Nucleus accumbens (tissue), 56 donors: ENCODE results near the gene FNDC11.
A peak's percentile ranks its signal among the peaks of the same experiment; 100 is the strongest.

Experiments used
- DNase-seq, 56 donors: peaks; one replicate each; lab custom pipeline; 2025; lab: John Stamatoyannopoulos, UW

Gene FNDC11

DNA sequence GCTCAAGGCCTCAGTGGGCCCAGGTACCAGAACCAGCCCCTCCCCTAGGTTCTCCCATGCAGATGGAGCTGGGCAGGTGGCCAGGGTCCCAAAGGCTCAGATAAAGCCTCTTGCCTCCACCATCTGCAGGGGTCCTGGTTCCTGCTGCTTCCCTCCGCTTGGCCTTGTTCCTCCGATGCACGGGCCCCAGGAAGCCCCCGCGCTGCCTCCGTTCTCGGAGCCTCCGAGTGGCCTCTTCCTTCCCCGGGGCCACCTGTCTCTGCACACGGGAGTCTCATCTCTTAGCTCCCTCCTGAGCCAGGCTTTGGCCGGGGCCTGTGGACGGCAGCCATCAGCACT lies 14.9 kb upstream of the FNDC11 start:
- no peak for DNase-seq

DNA sequence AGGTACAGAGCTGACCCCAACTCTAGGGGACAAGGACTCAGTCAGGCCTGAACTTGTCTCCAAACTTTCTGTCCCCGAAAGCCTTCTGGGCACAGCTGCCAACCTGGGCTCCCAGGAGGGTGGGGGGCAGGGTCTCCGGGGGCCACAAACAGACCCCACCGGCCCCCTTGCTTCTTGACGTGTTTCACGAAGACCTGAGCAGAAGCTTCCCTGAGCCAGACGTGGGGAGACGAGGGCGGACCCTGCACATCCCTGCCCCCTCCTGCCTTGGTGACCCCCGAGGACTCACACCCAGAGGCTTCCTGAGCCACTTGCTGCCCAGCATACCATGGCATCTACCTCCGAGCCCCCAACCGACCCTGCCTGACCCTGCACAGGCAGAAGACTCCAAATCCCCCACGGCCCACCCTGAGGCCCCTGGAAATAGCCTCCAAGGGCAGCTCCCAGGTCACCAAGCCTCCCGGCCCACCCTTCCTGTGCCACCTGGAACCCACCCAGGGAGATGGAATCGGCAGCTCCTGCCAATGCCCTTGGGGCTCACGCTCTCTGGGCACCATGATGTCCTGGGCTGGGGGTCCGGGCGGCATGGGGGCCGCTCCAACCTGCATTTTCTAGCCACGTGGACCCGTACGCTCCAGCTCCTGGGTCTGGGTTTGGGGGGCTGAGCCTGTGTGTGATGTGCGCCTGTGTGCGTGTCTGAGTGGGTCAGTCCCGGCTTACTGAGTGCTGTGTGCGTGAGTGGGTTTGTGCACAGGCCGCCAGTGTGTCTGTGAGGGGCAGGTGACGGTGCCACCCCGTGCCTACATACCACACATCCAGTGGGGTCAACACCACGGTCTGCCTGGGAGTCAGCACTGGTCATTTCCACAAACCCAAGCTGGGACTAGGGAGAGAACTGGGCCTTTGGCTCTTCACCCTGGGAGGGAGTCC lies 14.3 kb upstream of the FNDC11 start:
- no peak for DNase-seq

DNA sequence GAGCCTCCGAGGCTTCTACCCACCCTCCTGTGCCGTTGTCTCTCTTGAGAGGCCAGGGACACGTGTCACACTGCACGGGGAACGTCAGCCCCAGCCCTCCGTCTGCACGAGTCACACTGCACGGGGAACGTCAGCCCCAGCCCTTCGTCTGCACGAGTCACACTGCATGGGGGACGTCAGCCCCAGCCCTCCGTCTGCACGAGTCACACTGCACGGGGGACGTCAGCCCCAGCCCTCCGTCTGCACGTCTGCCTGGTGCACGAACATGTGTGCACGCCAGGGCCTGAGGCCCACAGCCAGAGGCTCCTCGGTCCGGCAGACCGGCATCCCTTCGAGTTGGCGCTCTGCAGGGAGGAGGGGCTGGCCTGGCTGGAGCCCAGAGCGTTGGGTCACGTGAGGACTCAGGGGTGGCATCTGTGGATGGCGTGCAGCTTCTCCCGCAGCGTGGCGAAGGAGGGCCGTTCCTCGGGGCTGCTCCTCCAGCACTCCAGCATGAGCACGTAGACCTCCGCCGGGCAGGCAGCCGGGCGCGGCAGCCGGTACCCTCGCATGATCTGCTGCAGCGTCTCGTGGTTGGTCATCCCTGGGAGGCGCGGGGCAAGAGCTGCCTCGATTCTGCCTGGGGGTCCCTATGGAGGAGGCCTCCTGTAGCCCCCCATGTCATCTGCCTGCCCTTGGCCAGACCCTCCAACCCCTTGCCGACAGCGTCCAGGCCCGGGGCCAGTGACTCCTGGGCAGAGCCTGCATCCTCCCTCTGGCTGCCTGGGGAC lies 13.4 kb upstream of the FNDC11 start:
- peak in 21 of 56 donors; percentile 8 to 49 (median 26) for DNase-seq

DNA sequence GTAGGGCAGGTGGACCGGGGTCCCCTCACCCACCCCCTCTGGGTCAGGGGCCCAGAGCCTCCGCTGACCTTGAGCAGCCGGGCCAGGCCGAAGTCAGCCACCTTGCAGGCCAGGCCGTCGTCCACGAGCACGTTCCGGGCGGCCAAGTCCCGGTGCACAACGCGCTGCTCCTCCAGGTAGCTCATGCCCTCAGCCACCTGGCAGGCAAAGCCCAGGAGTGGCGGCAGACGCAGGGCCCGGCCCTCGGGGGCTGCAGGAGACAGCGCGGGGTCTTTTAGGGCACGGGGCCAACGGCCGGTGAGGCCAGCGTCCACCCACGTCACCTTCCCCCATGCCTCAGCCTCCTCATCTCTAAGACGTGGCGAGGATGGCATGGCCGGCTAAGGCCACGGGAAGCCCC lies 12.6 kb upstream of the FNDC11 start:
- no peak for DNase-seq

DNA sequence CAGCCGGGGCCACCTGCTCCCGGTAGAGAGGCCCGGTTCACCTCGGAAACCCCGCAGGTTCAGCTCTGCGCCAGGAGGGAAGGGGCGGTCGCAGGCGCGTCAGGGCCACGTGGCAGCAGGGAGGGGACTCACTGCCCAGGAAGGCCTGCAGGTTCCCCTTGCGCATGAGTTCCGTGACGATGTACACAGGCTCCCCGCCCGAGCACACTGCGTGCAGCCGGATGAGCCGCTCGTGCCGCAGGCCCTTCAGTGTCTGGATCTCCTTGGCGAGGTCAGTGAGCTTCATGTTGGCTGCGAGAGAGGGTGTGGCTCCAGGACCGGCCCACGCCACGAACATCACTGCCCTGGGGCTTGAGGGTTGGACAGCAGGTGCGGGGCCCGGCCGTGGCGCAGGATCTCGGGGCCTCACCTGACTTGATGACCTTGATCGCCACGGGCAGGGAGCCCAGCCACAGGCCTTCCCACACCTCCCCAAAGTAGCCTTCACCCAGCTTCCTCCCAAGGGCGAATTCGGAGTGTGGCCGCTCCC lies 11.9 kb upstream of the FNDC11 start:
- DNase-seq = no peak

- no peak for DNase-seq
These were observed 11.3 kb upstream of the FNDC11 start for GRCh38 chr20:63542696-63543095.

DNA sequence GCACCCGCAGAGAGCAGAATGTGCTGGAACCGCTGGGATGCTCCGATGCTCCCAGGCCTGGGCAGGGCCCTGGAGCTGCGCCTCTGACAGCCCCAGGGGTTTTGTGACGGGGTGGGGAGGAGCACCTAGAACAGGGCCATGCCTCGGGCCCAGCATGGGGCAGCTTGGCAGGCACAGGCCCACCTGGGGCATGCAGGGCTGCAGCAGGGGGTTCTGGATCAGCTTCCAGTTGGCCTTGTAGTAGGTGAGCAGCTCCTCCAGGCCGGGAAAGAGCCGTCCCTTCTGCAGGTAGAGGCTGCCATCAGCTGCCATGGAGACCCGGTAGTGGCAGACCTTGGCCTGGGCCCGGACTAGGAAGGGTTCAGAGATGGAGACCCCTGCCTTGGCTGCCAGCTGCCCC lies 10.8 kb upstream of the FNDC11 start:
- no peak for DNase-seq

- no peak for DNase-seq
These were observed 10.2 kb upstream of the FNDC11 start for GRCh38 chr20:63543733-63544132.

DNA sequence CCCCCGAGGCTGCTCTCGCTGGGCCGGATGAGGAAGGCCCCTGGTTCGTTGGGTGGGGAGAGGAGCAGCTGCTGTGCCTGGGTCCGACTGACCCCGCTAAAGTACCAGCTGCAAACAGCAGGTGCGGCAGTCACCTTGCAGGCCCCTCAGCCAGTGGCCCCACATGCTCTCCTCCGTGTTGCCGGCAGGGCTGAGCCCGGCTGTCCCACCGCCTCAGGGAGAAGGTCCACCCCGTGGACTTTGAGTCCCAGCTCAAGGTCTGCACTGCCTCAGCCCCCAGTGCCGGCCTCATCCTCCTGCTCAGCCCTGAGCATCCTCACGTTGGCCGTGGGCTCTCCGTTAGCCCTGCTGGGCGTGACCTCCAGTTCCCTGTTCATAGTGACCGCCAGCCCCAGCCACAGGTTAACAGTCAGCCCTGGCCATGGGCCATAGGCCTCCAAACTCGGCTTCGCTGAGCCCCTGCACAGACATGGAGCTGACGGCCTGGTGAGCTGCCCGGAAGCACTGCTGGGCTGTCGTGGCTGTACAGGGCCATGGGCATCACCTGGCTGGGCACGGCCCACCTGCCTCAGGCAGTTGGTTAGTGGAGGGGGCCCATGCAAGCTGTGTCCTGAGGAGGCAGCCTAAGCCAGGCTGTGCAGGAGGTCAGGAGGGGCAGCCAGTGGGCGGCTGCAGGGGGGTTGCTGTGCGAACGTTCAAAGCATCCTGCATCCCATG lies 9.6 kb upstream of the FNDC11 start:
- DNase-seq = no peak

- DNase-seq = no peak
These were observed 8.9 kb upstream of the FNDC11 start for GRCh38 chr20:63544958-63545516.

GRCh38 chr20:63545814-63546213 lies 8.1 kb upstream of the FNDC11 start:
- DNase-seq = no peak

DNA sequence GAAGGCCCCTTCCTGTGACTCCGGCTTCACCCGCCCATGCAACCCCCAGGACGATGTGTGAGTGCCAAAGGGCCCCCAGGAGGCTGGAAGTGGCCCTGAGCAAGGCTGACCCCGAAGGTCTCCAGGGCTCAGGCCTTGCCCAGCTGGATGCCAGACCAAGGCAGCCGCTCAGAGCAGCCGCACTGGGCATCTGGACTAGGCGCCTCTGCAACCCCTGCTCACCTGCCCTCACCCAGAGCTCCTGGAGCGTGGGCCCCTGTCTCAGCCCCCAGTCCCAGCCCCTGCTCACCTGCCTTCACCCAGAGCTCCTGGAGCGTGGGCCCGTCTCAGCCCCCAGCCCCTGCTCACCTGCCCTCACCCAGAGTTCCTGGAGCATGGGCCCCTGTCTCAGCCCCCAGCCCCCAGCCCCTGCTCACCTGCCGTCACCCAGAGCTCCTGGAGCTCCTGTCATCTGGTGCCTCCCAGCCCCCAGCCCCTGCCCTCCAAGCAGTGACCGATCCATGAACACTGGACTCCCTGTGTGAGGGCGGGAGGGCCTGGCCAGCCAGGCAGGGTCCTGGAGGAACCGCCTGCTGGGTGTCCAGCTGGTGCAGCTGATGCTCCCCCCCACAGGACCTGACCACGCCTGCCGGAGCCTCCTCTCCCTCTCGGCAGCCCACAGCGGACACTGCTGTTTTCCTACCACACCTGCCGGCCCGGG lies 7.6 kb upstream of the FNDC11 start:
- DNase-seq = no peak

DNA sequence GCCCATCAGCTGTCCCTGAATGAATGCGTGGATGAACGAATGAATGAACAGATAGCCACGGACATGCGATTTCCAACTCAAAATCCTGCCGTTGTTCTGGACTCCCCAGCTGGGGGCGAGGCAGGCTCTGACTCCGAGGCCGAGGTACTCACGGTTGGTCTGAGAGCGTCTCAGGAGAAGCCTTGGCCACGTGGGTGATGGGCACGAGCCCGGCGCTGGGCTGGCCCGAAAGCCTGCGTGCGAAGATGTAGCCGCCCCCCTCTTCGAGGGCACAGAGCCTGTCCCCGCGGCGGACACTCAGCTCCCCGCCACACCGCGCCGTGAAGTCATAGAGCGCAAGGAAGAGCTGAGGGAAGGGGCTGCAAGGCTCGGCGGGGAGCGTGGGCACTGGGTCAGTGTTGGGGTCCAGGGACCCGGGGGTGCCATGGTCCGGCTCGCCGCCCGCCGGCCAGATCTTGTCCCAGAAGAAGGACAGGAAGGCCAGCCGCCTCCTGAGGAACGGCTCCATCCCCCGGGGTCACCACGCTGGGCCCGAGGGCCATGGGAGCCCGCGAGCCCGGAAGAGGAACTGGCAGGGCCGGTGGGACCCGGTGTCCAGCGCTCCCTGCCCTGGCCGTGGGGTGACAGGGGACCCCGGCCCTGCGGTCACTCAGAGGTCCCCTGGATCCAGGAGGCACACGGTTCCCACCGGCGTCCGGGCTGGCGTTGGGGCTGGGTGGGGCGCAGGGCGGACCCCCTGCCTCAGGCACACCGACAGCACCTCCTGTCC lies 6.8 kb upstream of the FNDC11 start:
- DNase-seq = no peak

DNA sequence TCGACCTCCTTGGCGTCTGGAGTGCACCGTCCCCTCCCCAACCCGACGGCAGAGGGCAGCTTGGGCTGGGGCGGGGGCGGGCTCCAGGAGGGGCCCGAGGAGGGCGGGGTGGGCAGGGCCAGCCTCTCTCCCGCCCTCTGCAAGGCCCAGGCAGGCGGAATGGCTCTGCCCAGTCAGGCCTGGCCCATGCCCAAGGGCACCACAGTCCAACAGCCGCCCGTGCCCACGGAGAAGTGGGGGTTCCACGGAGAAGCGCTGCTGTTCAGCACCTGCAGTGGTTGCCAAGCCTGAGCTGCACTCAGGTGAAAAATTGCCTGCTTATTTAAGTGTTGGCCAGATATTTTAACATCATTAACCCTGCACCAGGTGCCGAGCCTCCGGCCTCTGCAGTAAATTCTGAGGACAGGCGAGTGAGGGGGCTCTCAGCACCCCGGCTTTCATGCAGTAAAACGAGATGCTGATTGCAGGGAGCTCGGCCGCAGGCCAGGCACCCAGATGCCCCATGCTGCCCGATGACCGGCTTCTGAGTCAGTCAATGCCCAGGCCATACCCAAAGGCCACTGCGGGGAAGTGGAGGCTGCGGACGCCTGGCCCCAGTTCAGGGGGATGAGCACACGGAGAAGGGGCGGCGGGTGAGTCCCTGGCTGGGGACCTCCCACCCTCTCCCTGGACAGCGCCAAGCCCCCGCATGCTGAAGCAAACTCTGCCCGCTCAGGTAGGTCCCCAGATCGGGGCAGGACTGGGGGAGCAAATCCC lies 6.1 kb upstream of the FNDC11 start, which contains the start of gene SRMS:
Gene SRMS, minus strand, starts transcription at position 25 of the 756 bp plus-strand sequence. CDS start 286 bp downstream, outside the sequence.
- DNase-seq = no peak

DNA sequence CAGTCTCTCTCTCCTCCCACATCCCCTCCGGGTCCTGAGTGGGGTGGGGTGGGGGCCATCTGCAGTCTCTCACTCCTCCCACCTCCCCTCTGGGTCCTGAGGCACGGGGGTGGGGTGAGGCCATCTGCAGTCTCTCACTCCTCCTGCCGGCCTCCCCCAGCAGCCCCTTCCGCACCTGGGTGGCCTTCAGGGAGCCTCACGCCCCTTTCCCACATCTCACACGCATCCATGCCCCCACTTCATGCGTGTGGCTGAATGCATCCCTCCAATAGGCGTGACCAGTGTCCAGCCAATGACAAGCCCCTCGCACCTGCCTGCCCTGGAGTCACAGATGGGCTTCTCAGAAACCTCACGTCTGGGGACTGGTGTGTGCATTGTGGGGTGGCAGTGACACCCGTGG lies 5.4 kb upstream of the FNDC11 start:
- no peak for DNase-seq

DNA sequence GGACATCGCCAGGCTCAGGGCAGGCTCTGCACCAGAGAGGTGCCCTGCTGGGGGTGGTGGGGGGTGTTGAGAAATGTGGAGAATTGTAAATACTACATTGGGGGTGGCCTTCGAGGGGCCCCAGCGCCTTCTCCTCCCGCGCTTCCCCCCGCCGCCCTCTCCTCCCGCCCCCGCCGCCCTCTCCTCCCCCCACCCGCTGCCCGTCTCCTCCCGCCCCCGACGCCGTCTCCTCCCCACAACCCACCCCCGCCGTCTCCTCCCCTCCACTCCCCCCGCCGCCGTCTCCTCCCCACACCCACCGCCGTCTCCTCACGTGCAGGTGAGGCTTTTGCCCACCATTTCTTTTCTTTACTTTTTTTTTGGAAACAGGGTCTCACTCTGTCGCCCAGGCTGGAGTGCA lies 4.9 kb upstream of the FNDC11 start:
- no peak for DNase-seq

- DNase-seq = no peak
These were observed 4.2 kb upstream of the FNDC11 start for GRCh38 chr20:63549679-63550282.

GRCh38 chr20:63551068-63551467 lies 2.9 kb upstream of the FNDC11 start:
- no peak for DNase-seq
